OCI-M2 (cell line): Measurements from ENCODE around the gene LDLRAD3.
"Not testable (repeated sequence)": the region's sequence is repeated elsewhere in the genome, so short reads cannot be mapped to it uniquely, and the experiment has no call there.

Experiments
- DNase-seq: peaks from one replicate; lab custom pipeline; 2025; ENCODE audit not compliant: unreplicated experiment; lab: John Stamatoyannopoulos, UW

The LDLRAD3 gene

GRCh38 chr11:36041988-36042611 lies 98.2 kb downstream of the LDLRAD3 start:
- DNase-seq: no peak

GRCh38 chr11:36044636-36045035 lies 100.8 kb downstream of the LDLRAD3 start:
- DNase-seq: no peak

GRCh38 chr11:36045945-36046344 lies 102.1 kb downstream of the LDLRAD3 start:
- not testable (repeated sequence) for DNase-seq

GRCh38 chr11:36046932-36047331 lies 103.1 kb downstream of the LDLRAD3 start:
- DNase-seq: no peak

GRCh38 chr11:36047344-36047743 lies 103.5 kb downstream of the LDLRAD3 start:
- no peak for DNase-seq

- DNase-seq: no peak
These were observed 104.8 kb downstream of the LDLRAD3 start for GRCh38 chr11:36048496-36049247.

- no peak for DNase-seq
These were observed 107.6 kb downstream of the LDLRAD3 start for GRCh38 chr11:36051235-36052144.

GRCh38 chr11:36053281-36053680 lies 109.4 kb downstream of the LDLRAD3 start:
- DNase-seq: no peak

GRCh38 chr11:36053862-36054261 lies 110.0 kb downstream of the LDLRAD3 start:
- no peak for DNase-seq

- DNase-seq: no peak
These were observed 110.8 kb downstream of the LDLRAD3 start for GRCh38 chr11:36054628-36055027.

- DNase-seq: no peak
These were observed 112.4 kb downstream of the LDLRAD3 start for GRCh38 chr11:36056160-36056751.

- DNase-seq: no peak
These were observed 113.6 kb downstream of the LDLRAD3 start for GRCh38 chr11:36057379-36058042.

- no peak for DNase-seq
These were observed 115.8 kb downstream of the LDLRAD3 start for GRCh38 chr11:36059660-36060059.

GRCh38 chr11:36060926-36061325 lies 117.1 kb downstream of the LDLRAD3 start:
- no peak for DNase-seq

- DNase-seq: no peak
These were observed 117.6 kb downstream of the LDLRAD3 start for GRCh38 chr11:36061471-36061870.

- DNase-seq: no peak
These were observed 119.0 kb downstream of the LDLRAD3 start for GRCh38 chr11:36062796-36063365.

GRCh38 chr11:36065436-36065835 lies 121.6 kb downstream of the LDLRAD3 start:
- no peak for DNase-seq

- DNase-seq: no peak
These were observed 123.0 kb downstream of the LDLRAD3 start for GRCh38 chr11:36066891-36067290.

GRCh38 chr11:36069576-36070212 lies 125.8 kb downstream of the LDLRAD3 start:
- no peak for DNase-seq
